VCaP (cell line): ENCODE measurements around the gene RBMS3.

Experiments
- H3K27ac ChIP-seq: fragments of 450-650 bp; 2 replicates; pipeline ENCODE4 v1.5.1; 2017
- CTCF ChIP-seq: fragments of 450-650 bp; conservative IDR thresholded peaks from 2 replicates; pipeline ENCODE4 v1.5.1; 2017; ENCODE audit warnings: mild to moderate bottlenecking, moderate library complexity

The RBMS3 gene

GRCh38 chr3:29333576-29333975 is 52.7 kb downstream of the RBMS3 start:
- no peak for TF ChIP-seq CTCF
- H3K27ac ChIP-seq, result no peak overlapping the region

GRCh38 chr3:29334706-29335105 is 53.8 kb downstream of the RBMS3 start:
- no peak for TF ChIP-seq CTCF

GRCh38 chr3:29335438-29335837 is 54.6 kb downstream of the RBMS3 start:
- TF ChIP-seq CTCF, result no peak
- H3K27ac ChIP-seq, result peak overlapping the region; percentile 69

More at GRCh38 chr3:29334706-29335105, 53.8 kb downstream of the RBMS3 start:
- H3K27ac ChIP-seq, result peak overlapping the region; percentile 69

- H3K27ac ChIP-seq, result peak overlapping the region; percentile 69
Measured at GRCh38 chr3:29335943-29336342, 55.1 kb downstream of the RBMS3 start.

GRCh38 chr3:29337565-29337964 is 56.7 kb downstream of the RBMS3 start:
- TF ChIP-seq CTCF, result no peak
- peak overlapping the region; percentile 0; the same call in 1 of the 2 replicates for H3K27ac ChIP-seq

More at GRCh38 chr3:29335943-29336342, 55.1 kb downstream of the RBMS3 start:
- TF ChIP-seq CTCF, result no peak

GRCh38 chr3:29338377-29338776 is 57.5 kb downstream of the RBMS3 start:
- no peak overlapping the region for H3K27ac ChIP-seq
- TF ChIP-seq CTCF, result no peak

- no peak overlapping the region for H3K27ac ChIP-seq
- no peak for TF ChIP-seq CTCF
Measured at GRCh38 chr3:29339016-29339833, 58.4 kb downstream of the RBMS3 start.
